Mesothelial cell of epicardium (in vitro differentiated cells): ENCODE results near the gene SHE. TPM values are rescaled to one million over a fixed set of nuclear protein-coding genes. Genes with fewer than 3 reads are reported as not detected.
"Not testable (repeated sequence)": the region's sequence is repeated elsewhere in the genome, so short reads cannot be mapped to it uniquely, and the experiment has no call there.

Experiments
- DNase-seq, 2 experiments: peaks; one replicate each; pipeline ENCODE4 v3.0.0; 2021; ENCODE audit warnings: low spot score in 2 of 2; ENCODE audit not compliant: unreplicated experiment in 2 of 2
- H3K27ac Mint-ChIP-seq: 2 replicates; pipeline ENCODE4 v1.8.0; 2021; ENCODE audit warnings: mixed read lengths
- H3K27me3 Mint-ChIP-seq: 2 replicates; pipeline ENCODE4 v1.8.0; 2021; ENCODE audit warnings: low read depth, mixed read lengths
- H3K36me3 Mint-ChIP-seq: 2 replicates; pipeline ENCODE4 v1.8.0; 2021; ENCODE audit warnings: mixed read lengths
- H3K4me1 Mint-ChIP-seq: 2 replicates; pipeline ENCODE4 v1.8.0; 2021; ENCODE audit warnings: mixed read lengths
- H3K4me3 Mint-ChIP-seq: 2 replicates; pipeline ENCODE4 v1.8.0; 2021; ENCODE audit warnings: mild to moderate bottlenecking, moderate library complexity, mixed read lengths
- H3K9me3 Mint-ChIP-seq: 2 replicates; pipeline ENCODE4 v1.8.0; 2021; ENCODE audit warnings: mixed read lengths
- total RNA-seq: library from RNA; stranded (reverse); gene quantifications from 3 replicates; pipeline ENCODE4 v1.2.1, GENCODE V29; 2021
- TF ChIP-seq, protein P1 (sequence below): fragments of 200-600 bp; sonication (generic); IDR thresholded peaks from one replicate; pipeline ENCODE4 v1.5.0; 2021; ENCODE audit warnings: antibody characterized with exemption; ENCODE audit not compliant: unreplicated experiment

Gene SHE
- total RNA-seq, 1 donor from 2014 or later = 0.29 TPM

DNA sequence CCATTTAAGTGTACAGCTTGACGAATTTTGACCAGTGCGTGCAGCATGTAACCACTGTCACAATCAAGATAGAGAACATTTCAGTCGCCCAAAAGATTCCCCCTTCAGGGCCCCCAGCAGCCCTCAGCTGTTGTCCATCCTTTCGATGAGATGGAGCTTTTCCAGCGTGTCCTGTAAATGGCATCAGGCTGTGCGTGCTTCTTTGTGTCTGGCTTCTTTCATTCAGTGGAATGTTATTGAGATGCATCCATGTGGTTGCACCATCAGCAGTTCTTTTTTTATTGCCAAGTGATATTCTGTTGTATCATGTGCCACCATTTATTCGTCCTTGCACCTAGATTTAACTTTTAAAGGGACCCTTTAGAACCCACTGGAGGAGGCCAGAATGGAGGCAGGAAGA lies 34.4 kb upstream of the SHE start:
- Mint-ChIP-seq H3K36me3 (no peaks in the 10 kb centered on the region), H3K27ac (no peak overlapping the region), H3K27me3 (peaks cover 57% of the 10 kb centered on the region), H3K4me1 (no peaks in the 10 kb centered on the region), H3K4me3 (no peak overlapping the region), H3K9me3 (peaks cover 5% of the 10 kb centered on the region)
- DNase-seq = no peak
- TF ChIP-seq, protein P1, sequence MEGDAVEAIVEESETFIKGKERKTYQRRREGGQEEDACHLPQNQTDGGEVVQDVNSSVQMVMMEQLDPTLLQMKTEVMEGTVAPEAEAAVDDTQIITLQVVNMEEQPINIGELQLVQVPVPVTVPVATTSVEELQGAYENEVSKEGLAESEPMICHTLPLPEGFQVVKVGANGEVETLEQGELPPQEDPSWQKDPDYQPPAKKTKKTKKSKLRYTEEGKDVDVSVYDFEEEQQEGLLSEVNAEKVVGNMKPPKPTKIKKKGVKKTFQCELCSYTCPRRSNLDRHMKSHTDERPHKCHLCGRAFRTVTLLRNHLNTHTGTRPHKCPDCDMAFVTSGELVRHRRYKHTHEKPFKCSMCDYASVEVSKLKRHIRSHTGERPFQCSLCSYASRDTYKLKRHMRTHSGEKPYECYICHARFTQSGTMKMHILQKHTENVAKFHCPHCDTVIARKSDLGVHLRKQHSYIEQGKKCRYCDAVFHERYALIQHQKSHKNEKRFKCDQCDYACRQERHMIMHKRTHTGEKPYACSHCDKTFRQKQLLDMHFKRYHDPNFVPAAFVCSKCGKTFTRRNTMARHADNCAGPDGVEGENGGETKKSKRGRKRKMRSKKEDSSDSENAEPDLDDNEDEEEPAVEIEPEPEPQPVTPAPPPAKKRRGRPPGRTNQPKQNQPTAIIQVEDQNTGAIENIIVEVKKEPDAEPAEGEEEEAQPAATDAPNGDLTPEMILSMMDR = no peak

DNA sequence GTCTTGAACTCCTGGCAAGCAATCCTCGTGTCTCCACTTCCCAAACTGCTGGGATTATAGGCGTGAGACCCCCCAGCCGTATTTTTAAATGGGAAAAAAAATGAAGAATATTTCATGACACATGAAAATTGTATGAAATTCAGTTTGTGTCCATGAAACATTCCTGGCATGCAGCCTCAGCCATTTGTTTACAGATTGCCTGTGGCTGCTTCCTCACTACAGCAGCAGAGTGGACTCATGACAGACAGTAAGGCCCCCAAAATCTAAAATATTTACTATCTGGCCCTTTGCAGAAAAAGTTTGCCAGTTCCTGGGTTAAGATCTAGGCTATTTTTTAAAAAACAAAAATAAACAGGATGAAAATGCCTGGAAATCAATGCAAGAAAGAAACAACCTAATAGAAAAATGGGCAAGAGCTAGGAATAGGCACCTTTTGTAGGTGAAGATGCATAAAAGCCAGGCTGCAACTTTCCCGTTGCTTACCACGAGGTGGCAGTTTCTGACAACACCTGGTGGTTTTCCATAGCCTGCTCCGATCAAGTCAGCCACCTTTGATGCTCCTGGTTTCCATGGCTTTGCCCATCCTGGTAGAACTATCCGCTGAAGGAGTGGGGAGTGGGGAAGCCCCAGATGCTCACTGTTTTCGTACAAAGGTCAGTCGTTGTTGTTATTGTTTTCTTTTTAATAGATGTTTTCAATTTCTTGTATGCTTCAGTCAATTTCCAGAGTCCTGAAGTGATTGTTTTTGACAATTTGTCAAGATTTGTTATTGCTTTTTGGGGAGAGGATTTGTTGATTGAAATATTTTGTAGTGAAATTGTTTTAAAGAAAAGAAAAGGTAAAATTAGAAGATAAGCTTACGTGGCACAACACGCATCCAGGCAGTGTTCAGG lies 32.0 kb upstream of the SHE start:
- Mint-ChIP-seq H3K9me3 (peaks cover 5% of the 10 kb centered on the region), H3K36me3 (no peaks in the 10 kb centered on the region), H3K4me3 (no peak overlapping the region), H3K27ac (no peak overlapping the region), H3K4me1 (no peaks in the 10 kb centered on the region), H3K27me3 (peaks cover 40% of the 10 kb centered on the region)
- DNase-seq = no peak
- TF ChIP-seq, protein P1 = no peak

DNA sequence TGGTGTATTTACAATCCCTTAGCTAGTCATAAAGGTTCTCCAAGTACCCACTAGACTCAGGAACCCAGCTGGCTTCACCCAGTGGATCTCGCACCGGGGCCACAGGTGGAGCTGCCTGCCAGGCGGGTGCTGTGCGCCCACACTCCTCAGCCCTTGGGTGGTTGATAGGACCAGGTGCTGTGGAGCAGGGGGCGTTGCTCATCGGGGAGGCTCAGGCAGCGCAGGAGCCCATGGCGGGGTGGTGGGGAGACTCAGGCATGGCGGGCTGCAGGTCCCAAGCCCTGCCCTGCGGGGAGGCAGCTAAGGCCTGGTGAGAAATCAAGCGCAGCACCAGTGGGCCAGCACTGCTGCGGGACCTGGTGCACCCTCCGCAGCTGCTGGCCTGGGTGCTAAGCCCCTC lies 29.7 kb upstream of the SHE start:
- not testable (repeated sequence) for H3K9me3 Mint-ChIP-seq, DNase-seq, H3K4me3 Mint-ChIP-seq, H3K27ac Mint-ChIP-seq, H3K4me1 Mint-ChIP-seq, H3K36me3 Mint-ChIP-seq
- H3K27me3 Mint-ChIP-seq = peaks cover 25% of the 10 kb centered on the region

DNA sequence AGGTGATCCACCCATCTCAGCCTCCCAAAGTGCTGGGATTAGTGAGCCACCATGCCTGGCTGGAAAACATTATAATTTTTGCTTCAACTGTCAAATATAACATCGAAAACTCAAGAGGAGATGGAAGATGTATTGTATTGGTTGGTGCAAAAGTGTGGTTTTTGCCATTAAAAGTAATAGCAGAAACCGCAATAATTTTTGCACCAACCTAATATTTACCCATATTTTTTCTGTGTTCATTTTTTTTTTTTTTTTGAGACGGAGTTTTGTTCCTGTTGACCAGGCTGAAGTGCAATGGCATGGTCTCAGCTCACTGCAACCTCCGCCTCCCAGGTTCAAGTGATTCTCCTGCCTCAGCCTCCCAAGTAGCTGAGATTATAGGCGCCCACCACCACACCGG lies 27.1 kb upstream of the SHE start:
- H3K4me3 Mint-ChIP-seq = no peak overlapping the region
- DNase-seq = no peak
- H3K4me1 Mint-ChIP-seq = no peaks in the 10 kb centered on the region
- H3K27me3 Mint-ChIP-seq = peaks cover 7% of the 10 kb centered on the region
- H3K36me3 Mint-ChIP-seq = no peaks in the 10 kb centered on the region
- H3K27ac Mint-ChIP-seq = no peak overlapping the region
- TF ChIP-seq, protein P1 = no peak
- H3K9me3 Mint-ChIP-seq = no peaks in the 10 kb centered on the region

DNA sequence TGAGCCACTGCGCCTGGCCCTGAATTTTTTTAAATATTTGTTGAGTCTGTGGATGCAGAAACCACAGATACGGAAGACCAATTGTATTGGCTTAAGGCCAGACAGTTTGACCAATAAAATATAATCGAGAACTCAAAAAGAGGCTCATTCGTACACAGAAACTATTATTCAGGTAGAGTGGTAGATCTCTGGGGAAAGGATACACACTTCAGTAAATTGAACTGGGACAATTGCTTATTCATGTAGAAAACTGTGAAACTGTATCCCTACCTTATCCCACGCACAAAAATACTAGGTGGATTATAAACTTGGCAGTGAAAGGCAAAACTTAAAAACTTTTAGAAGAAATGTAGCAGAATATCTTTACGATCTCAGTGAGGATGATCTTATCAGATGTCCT lies 25.0 kb upstream of the SHE start:
- Mint-ChIP-seq H3K4me1 (no peaks in the 10 kb centered on the region), H3K27ac (no peak overlapping the region), H3K27me3 (peaks cover 12% of the 10 kb centered on the region), H3K4me3 (no peak overlapping the region), H3K9me3 (peaks cover 4% of the 10 kb centered on the region), H3K36me3 (no peaks in the 10 kb centered on the region)
- no peak for DNase-seq
- TF ChIP-seq, protein P1 = no peak

DNA sequence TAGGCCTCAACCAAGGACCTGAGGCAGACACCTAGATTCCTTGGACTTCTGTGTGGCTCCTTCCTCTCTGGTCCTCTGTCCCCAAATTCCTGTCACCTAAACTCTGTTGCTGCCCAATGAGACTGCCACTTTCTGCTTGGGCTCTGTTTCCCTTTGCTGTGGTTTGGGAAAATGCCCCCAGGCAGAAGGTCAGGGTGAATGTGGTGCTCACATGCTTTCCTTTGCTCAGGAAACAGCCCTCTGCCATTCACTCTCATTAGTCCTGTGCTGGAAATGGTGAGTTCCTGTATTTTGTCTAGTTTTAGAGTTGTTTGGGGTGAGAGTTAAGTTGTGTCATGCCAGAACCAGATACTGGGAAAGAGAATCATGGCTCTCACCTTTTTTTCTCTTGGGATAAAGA lies 22.7 kb upstream of the SHE start:
- H3K4me3 Mint-ChIP-seq = no peak overlapping the region
- peaks cover 13% of the 10 kb centered on the region for H3K27me3 Mint-ChIP-seq
- H3K27ac Mint-ChIP-seq = no peak overlapping the region
- DNase-seq = no peak
- no peaks in the 10 kb centered on the region for H3K36me3 Mint-ChIP-seq
- peaks cover 4% of the 10 kb centered on the region for H3K9me3 Mint-ChIP-seq
- TF ChIP-seq, protein P1 = no peak
- H3K4me1 Mint-ChIP-seq = no peaks in the 10 kb centered on the region
